Measurements from ENCODE around the gene STX7.

Gene STX7

DNA sequence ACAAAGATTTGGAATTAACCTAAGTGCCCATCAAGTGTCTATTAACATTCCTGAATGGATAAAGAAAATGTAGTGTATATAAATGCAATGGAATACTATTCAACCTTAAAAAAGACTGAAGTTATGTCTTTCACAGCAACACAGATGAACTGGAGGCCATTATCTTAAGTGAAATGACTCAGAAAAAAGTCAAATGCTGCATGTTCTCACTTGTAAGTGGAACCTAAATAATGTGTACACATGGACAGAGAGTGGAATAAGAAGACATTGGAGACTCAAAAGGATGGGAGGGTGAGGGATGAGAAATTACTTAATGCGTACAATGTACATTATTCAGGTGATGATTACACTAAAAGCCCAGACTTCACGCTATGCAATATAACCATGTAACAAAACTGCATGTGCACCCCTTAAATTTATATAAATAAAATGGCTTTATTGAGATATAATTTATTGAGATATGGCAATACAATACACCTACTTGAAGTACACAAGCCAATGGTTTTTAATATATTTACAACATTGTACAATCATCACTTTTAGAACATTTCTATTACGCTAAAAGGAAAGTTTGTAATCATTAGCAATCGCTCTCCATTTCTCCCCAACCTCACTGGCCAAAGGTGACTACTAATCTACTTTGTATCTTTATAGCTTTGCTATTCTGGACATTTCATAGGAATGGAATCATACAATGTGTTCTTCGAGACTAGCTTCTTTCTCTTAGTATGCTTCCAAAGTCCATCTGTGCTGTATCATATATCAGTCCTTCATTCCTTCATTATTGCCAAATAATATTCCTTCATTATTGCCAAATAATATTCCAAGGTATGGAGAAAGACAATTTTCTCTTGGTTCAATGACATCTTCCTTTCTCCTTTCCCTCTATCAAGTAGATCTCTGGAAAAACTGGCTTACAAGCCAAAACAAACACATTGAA is 5.8 kb downstream of the STX7 start:
- DNase-seq (ENCODE audit: low read depth): no peak

- DNase-seq (ENCODE audit: low read depth): no peak
Observed at GRCh38 chr6:132506461-132506860, 6.5 kb downstream of the STX7 start.

- DNase-seq (ENCODE audit: low read depth): no peak
Observed at GRCh38 chr6:132505158-132505557, 7.8 kb downstream of the STX7 start.

DNA sequence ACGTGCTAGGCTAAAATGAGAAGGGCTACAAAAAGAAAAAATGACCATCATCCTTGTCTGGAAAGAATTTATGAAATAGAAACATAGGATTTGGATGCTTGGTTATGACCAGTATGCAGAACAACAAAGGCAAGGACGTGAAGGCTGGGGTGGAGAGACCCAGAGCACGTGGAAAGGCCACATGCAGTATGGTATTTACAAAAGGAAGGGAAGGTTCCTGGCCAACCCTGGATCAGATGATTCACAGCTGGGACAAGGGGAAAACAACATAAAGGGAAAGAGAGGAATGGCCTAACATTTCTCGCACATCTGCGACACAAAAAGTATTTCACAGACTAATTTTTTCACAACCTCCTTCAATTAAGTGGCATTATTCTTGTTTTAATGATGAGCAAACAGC is 8.2 kb downstream of the STX7 start:
- peak; percentile 30 for DNase-seq (ENCODE audit: low read depth)

DNA sequence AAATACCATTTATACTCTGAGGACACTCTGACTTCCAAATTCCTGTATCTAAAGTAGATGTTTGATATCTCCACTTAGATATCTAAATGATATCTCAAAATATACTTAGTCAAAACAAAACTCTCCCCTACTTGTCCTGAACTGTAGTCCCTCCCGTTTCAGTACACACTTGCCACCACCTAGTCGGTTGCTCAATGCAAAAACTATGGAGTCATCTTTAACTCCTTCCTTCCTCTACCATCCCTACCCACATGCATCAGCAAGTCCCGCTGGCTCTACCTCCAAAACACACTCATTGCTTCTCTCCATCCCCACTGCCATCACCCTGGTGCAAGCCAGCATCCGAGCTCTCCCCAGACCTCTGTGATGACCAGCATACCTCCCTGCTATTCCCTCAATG is 13.2 kb downstream of the STX7 start:
- DNase-seq (ENCODE audit: low read depth): no peak

GRCh38 chr6:132498638-132499037 is 14.3 kb downstream of the STX7 start:
- DNase-seq (ENCODE audit: low read depth): no peak

DNA sequence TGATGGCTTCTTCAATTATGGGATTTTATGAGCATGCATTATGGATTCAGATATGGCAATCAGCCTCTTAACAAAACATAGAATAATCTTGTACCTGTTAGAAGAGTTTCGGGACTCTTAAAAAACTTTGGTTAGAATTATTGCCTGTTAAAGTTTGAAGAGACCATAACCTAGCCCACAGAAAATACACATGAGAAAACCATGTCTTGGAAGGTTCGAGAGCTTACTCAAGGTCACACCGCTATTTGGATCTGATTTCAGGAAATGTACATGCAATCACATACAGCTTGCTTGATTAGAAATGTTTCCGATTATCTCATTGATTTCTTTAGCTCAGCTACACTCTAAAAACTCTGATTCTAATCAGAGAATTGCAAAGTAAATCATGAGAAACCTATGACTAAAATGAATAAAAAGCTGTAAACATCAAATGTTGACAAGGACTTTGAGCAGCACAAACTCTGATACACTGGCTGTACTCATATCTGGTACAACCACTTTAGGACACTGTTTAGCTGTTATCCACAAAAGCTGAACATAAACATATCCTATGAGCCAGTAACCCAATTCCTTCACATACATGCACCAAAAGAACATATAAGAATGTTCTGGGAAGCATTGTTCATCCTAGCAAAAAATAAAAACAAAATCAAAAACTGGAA is 16.3 kb downstream of the STX7 start:
- no peak for DNase-seq (ENCODE audit: low read depth)

DNA sequence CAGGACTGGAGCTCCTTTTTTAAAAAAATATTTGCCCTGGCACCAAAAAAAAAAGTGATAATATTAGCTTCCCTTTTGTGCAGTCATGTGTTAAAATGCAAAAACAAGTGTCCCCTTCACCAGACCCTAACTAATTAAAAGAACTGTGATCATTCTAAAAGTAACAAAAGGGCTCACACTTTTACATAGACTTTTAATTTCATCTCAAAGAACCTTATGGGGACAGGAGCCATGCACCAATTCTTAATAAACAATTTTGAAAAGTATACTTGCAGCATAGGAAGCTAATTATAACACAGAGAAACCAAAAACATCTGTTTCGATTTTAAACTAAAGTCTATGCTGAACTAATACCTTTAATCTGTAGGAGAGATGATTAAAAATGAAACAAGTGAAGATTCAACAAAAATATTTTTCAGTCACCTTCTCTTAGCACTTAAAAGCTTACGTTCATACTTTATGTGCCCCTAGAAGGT is 17.3 kb downstream of the STX7 start:
- no peak for DNase-seq (ENCODE audit: low read depth)

DNA sequence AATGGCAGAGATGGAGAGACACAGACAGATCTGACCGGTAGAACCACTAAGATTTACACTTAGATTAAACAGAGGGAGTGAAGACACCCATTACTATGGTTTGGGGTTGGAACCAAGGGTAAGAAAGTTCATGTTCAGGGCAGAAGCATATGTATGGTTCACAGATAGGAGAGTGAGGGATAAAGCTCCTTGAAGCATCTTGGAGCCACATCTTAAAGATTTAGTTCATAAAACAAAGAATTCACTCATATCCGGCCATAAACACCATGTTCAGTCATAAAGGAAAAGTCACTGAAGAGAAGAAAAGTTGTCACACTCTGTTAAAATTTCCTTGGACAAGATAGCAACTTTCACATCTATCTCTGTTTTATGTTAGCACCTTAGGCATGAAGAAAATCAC is 18.0 kb downstream of the STX7 start:
- peak; percentile 28 for DNase-seq (ENCODE audit: low read depth)

- DNase-seq (ENCODE audit: low read depth): no peak
Observed at GRCh38 chr6:132491881-132492280, 21.0 kb downstream of the STX7 start.

GRCh38 chr6:132491303-132491702 is 21.6 kb downstream of the STX7 start:
- DNase-seq (ENCODE audit: low read depth): peak; percentile 63

- DNase-seq (ENCODE audit: low read depth): peak; percentile 27
Observed at GRCh38 chr6:132490478-132491204, 22.3 kb downstream of the STX7 start.

- peak; percentile 71 for DNase-seq (ENCODE audit: low read depth)
Observed at GRCh38 chr6:132490024-132490423, 22.9 kb downstream of the STX7 start.

DNA sequence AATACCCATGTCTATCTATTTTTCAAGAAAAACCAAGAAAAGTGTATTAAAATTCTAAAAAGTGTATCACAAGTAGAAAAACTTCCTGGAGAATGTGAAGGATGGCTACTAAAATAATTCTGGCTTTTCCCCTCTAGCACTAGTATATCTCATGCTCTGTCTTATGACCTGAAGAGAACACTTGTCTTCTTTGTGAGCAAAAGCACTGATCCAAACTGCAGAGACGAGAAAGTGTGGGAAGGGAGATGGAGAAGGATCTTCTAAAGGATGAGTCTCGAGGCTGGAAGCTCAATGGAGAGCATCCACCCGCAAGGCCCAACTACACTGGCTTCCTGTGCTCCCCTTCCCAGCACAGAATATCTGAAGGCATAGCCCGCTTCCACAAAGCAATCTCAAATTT is 23.5 kb downstream of the STX7 start:
- no peak for DNase-seq (ENCODE audit: low read depth)

GRCh38 chr6:132487762-132488161 is 25.2 kb downstream of the STX7 start:
- DNase-seq (ENCODE audit: low read depth): no peak

- no peak for DNase-seq (ENCODE audit: low read depth)
Observed at GRCh38 chr6:132484680-132485018, 28.3 kb downstream of the STX7 start.

- DNase-seq (ENCODE audit: low read depth): peak; percentile 78
Observed at GRCh38 chr6:132483779-132484679, 28.9 kb downstream of the STX7 start.

DNA sequence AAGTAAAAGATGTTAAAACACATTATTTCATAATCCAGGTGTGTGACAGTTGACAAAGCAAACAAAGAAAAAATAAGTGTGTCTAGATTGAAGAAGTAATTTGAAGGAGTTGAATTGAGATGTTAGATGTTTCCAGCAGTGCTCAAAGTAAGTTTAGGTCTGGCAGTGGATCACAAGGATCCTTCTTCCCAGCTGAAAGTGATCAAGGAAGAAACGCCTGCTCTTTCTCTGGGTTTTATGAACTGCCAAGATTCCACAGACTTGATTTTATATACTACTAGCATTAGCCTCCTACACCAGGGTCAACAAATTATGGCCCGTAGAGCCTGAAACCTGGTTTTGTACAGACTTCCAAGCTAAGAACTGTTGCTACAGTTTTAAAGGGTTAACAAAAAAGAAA is 30.3 kb downstream of the STX7 start:
- DNase-seq (ENCODE audit: low read depth): no peak

DNA sequence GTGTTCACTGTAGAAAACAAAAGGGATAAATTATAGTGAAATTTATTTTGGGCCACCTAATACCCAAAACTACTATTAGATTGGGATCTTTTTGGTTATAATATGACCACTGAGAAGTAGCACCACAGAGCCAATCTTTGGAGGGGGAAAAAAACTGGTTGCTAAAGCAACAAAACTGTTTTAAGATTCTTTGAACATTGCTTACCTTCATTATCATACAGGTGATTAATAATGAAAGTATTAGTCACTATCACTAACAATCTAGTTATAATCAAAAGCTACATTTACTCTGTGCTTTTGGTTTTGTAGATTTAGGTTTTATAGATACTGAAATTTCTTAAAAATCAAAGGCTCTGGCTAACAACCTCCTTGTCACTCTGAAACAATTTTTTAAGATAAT is 31.7 kb downstream of the STX7 start:
- DNase-seq (ENCODE audit: low read depth): no peak

DNA sequence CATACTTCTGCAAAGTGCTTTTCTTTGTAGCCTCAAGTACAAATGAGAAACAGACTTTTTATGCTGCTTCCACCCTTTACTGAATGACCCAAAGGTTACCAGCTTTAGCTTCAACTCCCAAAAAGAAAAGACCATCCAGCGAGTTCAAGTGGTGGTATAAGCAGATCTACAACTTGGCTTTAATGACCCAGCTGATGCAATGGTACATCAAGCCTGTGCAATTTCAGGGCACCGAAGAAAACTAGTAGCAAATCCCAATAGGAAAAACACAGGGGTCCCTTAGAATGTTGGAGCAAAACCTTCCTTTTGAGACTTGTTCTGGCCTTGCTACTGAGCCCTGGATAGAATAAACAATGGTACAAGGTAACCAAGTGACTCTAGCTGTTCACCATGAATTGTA is 33.8 kb downstream of the STX7 start:
- DNase-seq (ENCODE audit: low read depth): no peak

DNA sequence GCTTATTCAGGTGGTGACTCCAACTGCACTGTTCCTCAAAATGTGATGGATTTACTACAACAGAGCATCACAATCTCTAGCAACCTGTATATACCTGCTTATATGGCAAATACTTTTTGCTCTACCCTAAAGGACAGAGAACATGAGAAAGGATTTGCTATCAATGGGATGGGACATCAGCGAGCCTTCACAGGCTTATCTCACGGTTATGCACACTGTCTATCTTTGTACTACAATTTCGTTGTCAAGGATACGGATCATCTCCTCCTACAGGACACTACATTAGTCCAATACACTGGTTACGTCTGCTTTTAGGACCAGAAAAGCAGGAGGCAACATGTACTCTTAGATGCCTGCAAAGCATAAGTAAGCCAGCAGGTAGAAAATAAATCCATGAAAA is 34.2 kb downstream of the STX7 start:
- no peak for DNase-seq (ENCODE audit: low read depth)

GRCh38 chr6:132478266-132478665 is 34.6 kb downstream of the STX7 start:
- DNase-seq (ENCODE audit: low read depth): no peak

Data from EH (cell line).